ENCODE measurements around the gene DNM3.

Gene DNM3

GRCh38 chr1:172147541-172147940 is 306.2 kb downstream of the DNM3 start:
- Histone ChIP-seq H3K9ac (no peak overlapping the region), H3K9me3 (no peaks in the 10 kb centered on the region), H3K4me1 (no peaks in the 10 kb centered on the region), H3K4me3 (no peak overlapping the region), H4K20me1 (no peaks in the 10 kb centered on the region), H3K36me3 (no peaks in the 10 kb centered on the region), H3K4me2 (no peak overlapping the region), H3K27me3 (no peaks in the 10 kb centered on the region), H3K27ac (no peak overlapping the region)
- TF ChIP-seq Cebpa-rat (IDR thresholded peaks at IDR 0.05): no peak

GRCh38 chr1:172148213-172148612 is 306.9 kb downstream of the DNM3 start:
- no peak overlapping the region for H3K4me2 ChIP-seq
- no peaks in the 10 kb centered on the region for H3K36me3 ChIP-seq
- no peaks in the 10 kb centered on the region for H3K9me3 ChIP-seq
- H3K27ac ChIP-seq: no peak overlapping the region
- no peak overlapping the region for H3K9ac ChIP-seq
- no peaks in the 10 kb centered on the region for H3K27me3 ChIP-seq
- H4K20me1 ChIP-seq: no peaks in the 10 kb centered on the region
- TF ChIP-seq Cebpa-rat (IDR thresholded peaks at IDR 0.05): no peak
- H3K4me1 ChIP-seq: no peaks in the 10 kb centered on the region
- H3K4me3 ChIP-seq: no peak overlapping the region

GRCh38 chr1:172148707-172149106 is 307.4 kb downstream of the DNM3 start:
- no peaks in the 10 kb centered on the region for H4K20me1 ChIP-seq
- H3K4me1 ChIP-seq: no peaks in the 10 kb centered on the region
- H3K27me3 ChIP-seq: no peaks in the 10 kb centered on the region
- TF ChIP-seq Cebpa-rat (IDR thresholded peaks at IDR 0.05): no peak
- no peaks in the 10 kb centered on the region for H3K36me3 ChIP-seq
- H3K9ac ChIP-seq: no peak overlapping the region
- no peak overlapping the region for H3K4me2 ChIP-seq
- H3K4me3 ChIP-seq: no peak overlapping the region
- H3K27ac ChIP-seq: no peak overlapping the region
- H3K9me3 ChIP-seq: no peaks in the 10 kb centered on the region

GRCh38 chr1:172149346-172149745 is 308.0 kb downstream of the DNM3 start:
- no peaks in the 10 kb centered on the region for H3K9me3 ChIP-seq
- no peak overlapping the region for H3K9ac ChIP-seq
- no peaks in the 10 kb centered on the region for H3K36me3 ChIP-seq
- H3K4me1 ChIP-seq: peaks cover 2% of the 10 kb centered on the region
- no peak for TF ChIP-seq Cebpa-rat (IDR thresholded peaks at IDR 0.05)
- H3K27me3 ChIP-seq: no peaks in the 10 kb centered on the region
- H3K27ac ChIP-seq: no peak overlapping the region
- H3K4me3 ChIP-seq: no peak overlapping the region
- no peak overlapping the region for H3K4me2 ChIP-seq
- H4K20me1 ChIP-seq: no peaks in the 10 kb centered on the region

- H3K4me2 ChIP-seq: peak overlapping the region; percentile 41
- no peaks in the 10 kb centered on the region for H3K27me3 ChIP-seq
- H4K20me1 ChIP-seq: no peaks in the 10 kb centered on the region
- TF ChIP-seq Cebpa-rat (IDR thresholded peaks at IDR 0.05): no peak
- peak overlapping the region; percentile 20; the same call in 1 of the 2 replicates for H3K27ac ChIP-seq
- H3K4me1 ChIP-seq: peaks cover 12% of the 10 kb centered on the region
- H3K9ac ChIP-seq: no peak overlapping the region
- H3K4me3 ChIP-seq: no peak overlapping the region
- H3K36me3 ChIP-seq: no peaks in the 10 kb centered on the region
- no peaks in the 10 kb centered on the region for H3K9me3 ChIP-seq
These were observed 313.3 kb downstream of the DNM3 start for GRCh38 chr1:172154551-172154950.

GRCh38 chr1:172155766-172156165 is 314.5 kb downstream of the DNM3 start:
- TF ChIP-seq Cebpa-rat (IDR thresholded peaks at IDR 0.05): no peak
- Histone ChIP-seq H3K27ac (no peak overlapping the region), H3K9ac (no peak overlapping the region), H3K4me3 (no peak overlapping the region), H3K4me1 (peaks cover 12% of the 10 kb centered on the region), H3K4me2 (no peak overlapping the region), H3K27me3 (no peaks in the 10 kb centered on the region), H3K9me3 (no peaks in the 10 kb centered on the region), H4K20me1 (no peaks in the 10 kb centered on the region), H3K36me3 (no peaks in the 10 kb centered on the region)

GRCh38 chr1:172162236-172162635 is 320.9 kb downstream of the DNM3 start:
- Histone ChIP-seq H4K20me1 (no peaks in the 10 kb centered on the region), H3K4me1 (no peaks in the 10 kb centered on the region), H3K36me3 (no peaks in the 10 kb centered on the region), H3K9me3 (no peaks in the 10 kb centered on the region), H3K27ac (no peak overlapping the region), H3K9ac (no peak overlapping the region), H3K4me3 (no peak overlapping the region), H3K27me3 (no peaks in the 10 kb centered on the region), H3K4me2 (no peak overlapping the region)
- no peak for TF ChIP-seq Cebpa-rat (IDR thresholded peaks at IDR 0.05)

GRCh38 chr1:172163498-172164215 is 322.4 kb downstream of the DNM3 start:
- Histone ChIP-seq H3K4me1 (no peaks in the 10 kb centered on the region), H3K4me2 (no peak overlapping the region), H3K36me3 (no peaks in the 10 kb centered on the region), H4K20me1 (no peaks in the 10 kb centered on the region), H3K9ac (no peak overlapping the region), H3K9me3 (no peaks in the 10 kb centered on the region), H3K27me3 (no peaks in the 10 kb centered on the region), H3K27ac (no peak overlapping the region), H3K4me3 (no peak overlapping the region)
- TF ChIP-seq Cebpa-rat (IDR thresholded peaks at IDR 0.05): no peak

- TF ChIP-seq Cebpa-rat (IDR thresholded peaks at IDR 0.05): no peak
These were observed 324.1 kb downstream of the DNM3 start for GRCh38 chr1:172165403-172165802.

GRCh38 chr1:172167796-172168596 is 326.7 kb downstream of the DNM3 start:
- Histone ChIP-seq H3K9me3 (no peaks in the 10 kb centered on the region), H3K36me3 (no peaks in the 10 kb centered on the region), H3K4me3 (no peak overlapping the region), H3K9ac (no peak overlapping the region), H4K20me1 (no peaks in the 10 kb centered on the region), H3K4me1 (no peaks in the 10 kb centered on the region), H3K27ac (no peak overlapping the region), H3K27me3 (no peaks in the 10 kb centered on the region), H3K4me2 (no peak overlapping the region)
- no peak for TF ChIP-seq Cebpa-rat (IDR thresholded peaks at IDR 0.05)

More at GRCh38 chr1:172165403-172165802, 324.1 kb downstream of the DNM3 start:
- Histone ChIP-seq H3K36me3 (no peaks in the 10 kb centered on the region), H3K9me3 (no peaks in the 10 kb centered on the region), H3K27me3 (no peaks in the 10 kb centered on the region), H3K4me3 (no peak overlapping the region), H3K9ac (no peak overlapping the region), H3K4me1 (no peaks in the 10 kb centered on the region), H3K4me2 (no peak overlapping the region), H3K27ac (no peak overlapping the region), H4K20me1 (no peaks in the 10 kb centered on the region)

Data from BLaER1 (cell line).